OCI-LY1 (cell line): Measurements from ENCODE around the gene ZMYM4.

Source experiments
- H2AFZ ChIP-seq: fragments of 200-600 bp; sonication (generic), shearing (Covaris generic); 2 replicates; pipeline ENCODE4 v1.6.0; 2014; ENCODE audit warnings: antibody characterized with exemption, mild to moderate bottlenecking, low read length
- H3F3A ChIP-seq: fragments of 200-600 bp; sonication (generic), shearing (Covaris generic); 2 replicates; pipeline ENCODE4 v1.6.0; 2014; ENCODE audit warnings: mild to moderate bottlenecking, antibody characterized with exemption, low read length, moderate library complexity; ENCODE audit not compliant: insufficient read depth
- H3K27ac ChIP-seq: fragments of 200-600 bp; sonication (generic); 2 replicates; pipeline ENCODE4 v1.5.1; 2014; ENCODE audit warnings: low read length, mixed run types, mild to moderate bottlenecking, low read depth; ENCODE audit not compliant: poor library complexity, severe bottlenecking
- H3K27me3 ChIP-seq: fragments of 200-600 bp; sonication (generic); 2 replicates; pipeline ENCODE4 v1.6.0; 2014; ENCODE audit warnings: antibody characterized with exemption, mild to moderate bottlenecking, low read length, moderate library complexity; ENCODE audit not compliant: insufficient read depth
- H3K36me3 ChIP-seq: fragments of 200-600 bp; sonication (generic); 2 replicates; pipeline ENCODE4 v1.6.1; 2014; ENCODE audit warnings: mild to moderate bottlenecking, antibody characterized with exemption, low read length, moderate library complexity, mixed read lengths; ENCODE audit not compliant: insufficient read depth
- H3K4me1 ChIP-seq: fragments of 200-600 bp; sonication (generic); 2 replicates; pipeline ENCODE4 v1.5.1; 2014; ENCODE audit warnings: mild to moderate bottlenecking, low read length, moderate library complexity; ENCODE audit not compliant: insufficient read depth, severe bottlenecking
- H3K4me2 ChIP-seq: fragments of 200-600 bp; sonication (generic), shearing (Covaris generic); 2 replicates; pipeline ENCODE4 v1.6.1; 2014; ENCODE audit warnings: low read length
- H3K4me3 ChIP-seq: fragments of 200-600 bp; sonication (generic); 2 replicates; pipeline ENCODE4 v1.5.1; 2014; ENCODE audit warnings: low read length, low read depth, mild to moderate bottlenecking, mixed read lengths; ENCODE audit not compliant: poor library complexity, severe bottlenecking
- H3K79me2 ChIP-seq: fragments of 200-600 bp; shearing (Covaris generic); 2 replicates; pipeline ENCODE4 v1.6.1; 2016; ENCODE audit warnings: mixed run types, low read length, mixed read lengths; ENCODE audit not compliant: insufficient read depth
- H3K9ac ChIP-seq: fragments of 200-600 bp; sonication (generic), shearing (Covaris generic); 2 replicates; pipeline ENCODE4 v1.6.1; 2014; ENCODE audit warnings: mild to moderate bottlenecking, low read length, mixed read lengths
- H3K9me2 ChIP-seq: fragments of 200-600 bp; sonication (generic), shearing (Covaris generic); 2 replicates; pipeline ENCODE4 v1.6.1; 2014; ENCODE audit warnings: low read depth, mild to moderate bottlenecking, low read length, mixed read lengths
- H3K9me3 ChIP-seq: fragments of 200-600 bp; shearing (Covaris generic); 2 replicates; pipeline ENCODE4 v1.6.1; 2014; ENCODE audit warnings: low read length, mixed read lengths
- H4K20me1 ChIP-seq: fragments of 200-600 bp; sonication (generic), shearing (Covaris generic); 2 replicates; pipeline ENCODE4 v1.6.0; 2016; ENCODE audit warnings: mild to moderate bottlenecking, low read length; ENCODE audit not compliant: insufficient read depth
- CTCF ChIP-seq: fragments of 200-600 bp; sonication (generic), shearing (Covaris generic); IDR thresholded peaks from 2 replicates; pipeline ENCODE4 v1.5.1; 2017; ENCODE audit warnings: mild to moderate bottlenecking, antibody characterized with exemption, low read length, moderate library complexity, mixed read lengths
- EZH2 ChIP-seq: fragments of 200-600 bp; sonication (generic), shearing (Covaris generic); IDR thresholded peaks from 2 replicates; pipeline ENCODE4 v1.8.0; 2017; ENCODE audit warnings: borderline replicate concordance, mixed run types, mild to moderate bottlenecking, antibody characterized with exemption, low read length, moderate library complexity, mixed read lengths

ZMYM4 gene

GRCh38 chr1:35261412-35262120 is 6.9 kb upstream of the ZMYM4 start:
- no peak overlapping the region for H2AFZ ChIP-seq
- no peak for TF ChIP-seq EZH2
- TF ChIP-seq CTCF, result no peak
- no peak overlapping the region for H3K9ac ChIP-seq
- no peaks in the 10 kb centered on the region for H3K27me3 ChIP-seq
- no peaks in the 10 kb centered on the region for H3K36me3 ChIP-seq
- no peaks in the 10 kb centered on the region for H3K9me3 ChIP-seq
- no peaks in the 10 kb centered on the region for H3K4me1 ChIP-seq
- no peak overlapping the region for H3K27ac ChIP-seq
- no peaks in the 10 kb centered on the region for H3F3A ChIP-seq
- no peak overlapping the region for H3K4me3 ChIP-seq
- H3K4me2 ChIP-seq, result no peak overlapping the region
- no peaks in the 10 kb centered on the region for H3K9me2 ChIP-seq
- no peaks in the 10 kb centered on the region for H3K79me2 ChIP-seq
- H4K20me1 ChIP-seq, result no peaks in the 10 kb centered on the region

GRCh38 chr1:35264035-35264434 is 4.5 kb upstream of the ZMYM4 start:
- Histone ChIP-seq H3K9me3 (no peaks in the 10 kb centered on the region), H3K9me2 (no peaks in the 10 kb centered on the region), H3K4me3 (no peak overlapping the region), H3K27me3 (no peaks in the 10 kb centered on the region), H3K36me3 (peaks cover 3% of the 10 kb centered on the region; the same call in 1 of the 2 replicates), H3F3A (no peaks in the 10 kb centered on the region), H4K20me1 (no peaks in the 10 kb centered on the region), H3K4me2 (no peak overlapping the region), H2AFZ (no peak overlapping the region), H3K27ac (no peak overlapping the region), H3K9ac (no peak overlapping the region), H3K4me1 (peaks cover 7% of the 10 kb centered on the region), H3K79me2 (peaks cover 2% of the 10 kb centered on the region; the same call in 1 of the 2 replicates)
- TF ChIP-seq CTCF (no peak), EZH2 (no peak)

GRCh38 chr1:35264871-35265270 is 3.6 kb upstream of the ZMYM4 start:
- Histone ChIP-seq H3K27ac (no peak overlapping the region), H3K36me3 (peaks cover 3% of the 10 kb centered on the region; the same call in 1 of the 2 replicates)

More at GRCh38 chr1:35264871-35265270, 3.6 kb upstream of the ZMYM4 start:
- Histone ChIP-seq H3K4me1 (peaks cover 13% of the 10 kb centered on the region), H3K27me3 (no peaks in the 10 kb centered on the region), H3K9me3 (no peaks in the 10 kb centered on the region), H4K20me1 (no peaks in the 10 kb centered on the region), H3K9ac (no peak overlapping the region), H3K4me3 (no peak overlapping the region), H3K9me2 (no peaks in the 10 kb centered on the region), H3F3A (no peaks in the 10 kb centered on the region), H2AFZ (no peak overlapping the region; the same call in 1 of the 2 replicates), H3K79me2 (peaks cover 10% of the 10 kb centered on the region), H3K4me2 (no peak overlapping the region)
- no peak for TF ChIP-seq EZH2
- TF ChIP-seq CTCF, result no peak
